A549 treated with GW870086 at 1 μM for 4 hours (cell line): Measurements from ENCODE around the gene IL13RA1. TPM values are rescaled to one million over a fixed set of nuclear protein-coding genes. Genes with fewer than 3 reads are reported as not detected.

Source experiments
- total RNA-seq: library from RNA; stranded (reverse); fragments of 200-300 nt; extraction: Qiagen RNA extraction; gene quantifications from 5 replicates; pipeline ENCODE4 v1.2.3, GENCODE V29; 2022; ENCODE audit warnings: low read depth

IL13RA1 gene
- total RNA-seq = 50.2 to 66.2 TPM (median 61.3 TPM) in 5 replicates

GRCh38 chrX:118726887-118727685 lies at the start of gene IL13RA1:
Gene IL13RA1, plus strand, starts transcription at chrX:118727606. Its CDS starts 33 bp downstream, at chrX:118727639.

GRCh38 chrX:118823263-118824172 lies 96.1 kb downstream of the IL13RA1 start, which contains the start of gene ZCCHC12:
Gene ZCCHC12, plus strand, starts transcription at chrX:118823824. Its CDS starts 1,421 bp downstream, at chrX:118825245.

Other genes starting within 250 kb of the IL13RA1 start
- 5.3 to 8.6 TPM (median 7.2 TPM) in 5 replicates for gene DOCK11, start 231.8 kb upstream of the IL13RA1 start, total RNA-seq
- 0.14 to 0.30 TPM (median 0.22 TPM) in 5 replicates for gene ZCCHC12, start 96.2 kb downstream of the IL13RA1 start, total RNA-seq
- 2.8 to 3.6 TPM (median 3.3 TPM) in 5 replicates for gene LONRF3, start 247.0 kb downstream of the IL13RA1 start, total RNA-seq